H1 (cell line): ENCODE results near the gene MKI67.

ENCODE experiments used
- CBX5 ChIP-seq: fragments of 300-800, 300-1000 bp; sonication (generic); IDR thresholded peaks from 2 replicates; pipeline ENCODE4 v1.7.1; 2016; ENCODE audit warnings: antibody characterized with exemption, low read length, low read depth
- CEBPB ChIP-seq: IDR thresholded peaks from 2 replicates; pipeline ENCODE4 v1.6.1; 2012; ENCODE audit warnings: low read depth, low read length
- CREB1 ChIP-seq: IDR thresholded peaks from 2 replicates; pipeline ENCODE4 v1.6.1; 2012; ENCODE audit warnings: inconsistent platforms
- CTCF ChIP-seq, 3 experiments: IDR thresholded peaks; 1 replicate in 2 of 3; 2 replicates in 1 of 3; pipeline versions ENCODE4 v1.5.1 to v1.6.1; 2011; ENCODE audit warnings: low read length in 3 of 3, mild to moderate bottlenecking in 3 of 3, inconsistent platforms in 2 of 3, low read depth in 1 of 3, moderate library complexity in 1 of 3; ENCODE audit not compliant: insufficient read depth in 1 of 3; ENCODE audit errors: control extremely low read depth in 1 of 3
- EZH2 ChIP-seq: fragments of 200-600 bp; sonication (generic); IDR thresholded peaks from 2 replicates; pipeline ENCODE4 v1.7.1; 2012; ENCODE audit warnings: low read depth, mild to moderate bottlenecking, moderate library complexity, low read length, inconsistent platforms; ENCODE audit not compliant: severe bottlenecking
- HDAC6 ChIP-seq: IDR thresholded peaks from one replicate; pipeline ENCODE4 v1.7.1; 2012; ENCODE audit warnings: low read depth, mild to moderate bottlenecking, inconsistent platforms, low read length, moderate library complexity
- MAFK ChIP-seq: IDR thresholded peaks from 2 replicates; pipeline ENCODE4 v1.6.1; 2012; ENCODE audit warnings: low read depth, mild to moderate bottlenecking, improper control_type of control experiment, low read length
- MAX ChIP-seq: IDR thresholded peaks from 2 replicates; pipeline ENCODE4 v1.6.1; 2012; ENCODE audit warnings: inconsistent platforms
- RAD21 ChIP-seq, 2 experiments: IDR thresholded peaks in 1 of 2; conservative IDR thresholded peaks in 1 of 2; 2 replicates each; pipeline ENCODE4 v1.6.1; 2011; ENCODE audit warnings: low read depth in 2 of 2, low read length in 2 of 2, improper control_type of control experiment in 1 of 2, inconsistent platforms in 1 of 2, mild to moderate bottlenecking in 1 of 2, moderate library complexity in 1 of 2
- SIN3A ChIP-seq, 2 experiments: IDR thresholded peaks in 1 of 2; conservative IDR thresholded peaks in 1 of 2; 2 replicates each; pipeline ENCODE4 v1.6.1; 2011 to 2012; ENCODE audit warnings: low read length in 2 of 2, improper control_type of control experiment in 1 of 2, low read depth in 1 of 2, mild to moderate bottlenecking in 1 of 2
- SRF ChIP-seq: IDR thresholded peaks from 2 replicates; pipeline ENCODE4 v1.6.1; 2011; ENCODE audit warnings: mild to moderate bottlenecking, low read depth, low read length, moderate library complexity
- SUZ12 ChIP-seq: fragments of 200-600 bp; sonication (generic); IDR thresholded peaks from 2 replicates; pipeline ENCODE4 v1.6.1; 2012; ENCODE audit warnings: mild to moderate bottlenecking, inconsistent platforms, low read length, moderate library complexity, mixed read lengths
- TF ChIP-seq, protein P1 (sequence below): IDR thresholded peaks from 2 replicates; pipeline ENCODE4 v1.6.1; 2011; ENCODE audit warnings: low read depth, mild to moderate bottlenecking, low read length; ENCODE audit not compliant: insufficient read depth

- TF ChIP-seq, protein P1, sequence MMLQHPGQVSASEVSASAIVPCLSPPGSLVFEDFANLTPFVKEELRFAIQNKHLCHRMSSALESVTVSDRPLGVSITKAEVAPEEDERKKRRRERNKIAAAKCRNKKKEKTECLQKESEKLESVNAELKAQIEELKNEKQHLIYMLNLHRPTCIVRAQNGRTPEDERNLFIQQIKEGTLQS, result no peak
- TF ChIP-seq SUZ12, result no peak
- TF ChIP-seq CBX5, result no peak
- TF ChIP-seq MAX, result no peak
- TF ChIP-seq CTCF (IDR thresholded peaks at IDR 0.05; ENCODE audit: control extremely low read depth in 1 of 3, insufficient read depth in 1 of 3, low read depth in 1 of 3, low read length in 3 of 3), result no peak
- TF ChIP-seq EZH2, result no peak
- TF ChIP-seq RAD21 (IDR thresholded peaks at IDR 0.05 in 1 of 2, conservative IDR thresholded peaks at IDR 0.05 in 1 of 2; ENCODE audit: low read depth in 2 of 2, low read length in 2 of 2), result no peak
- TF ChIP-seq HDAC6, result no peak
- TF ChIP-seq SIN3A (conservative IDR thresholded peaks at IDR 0.05 in 1 of 2, IDR thresholded peaks at IDR 0.05 in 1 of 2; ENCODE audit: low read depth in 1 of 2, low read length in 2 of 2), result no peak
- no peak for TF ChIP-seq MAFK
- no peak for TF ChIP-seq SRF
- no peak for TF ChIP-seq CEBPB
- TF ChIP-seq CREB1, result no peak
These were observed 62.5 kb downstream of the MKI67 start for GRCh38 chr10:128063736-128064107.
